GM18873 (cell line): Measurements from ENCODE around the gene ZNF382.
A peak's percentile ranks its signal among the peaks of the same experiment; 100 is the strongest.
"Not testable (repeated sequence)": the region's sequence is repeated elsewhere in the genome, so short reads cannot be mapped to it uniquely, and the experiment has no call there.

Experiments
- ATAC-seq: cut with Tn5 transposase; IDR thresholded peaks from one replicate; pipeline ENCODE4 v1.9.1; 2021; ENCODE audit warnings: mild to moderate bottlenecking, moderate library complexity, moderate number of reproducible peaks; ENCODE audit not compliant: unreplicated experiment, low FRiP score

Gene ZNF382

GRCh38 chr19:36605101-36605876 lies at the start of gene ZNF382:
Gene ZNF382 (plus strand): TSS chr19:36605313. CDS start chr19:36609915, 4,602 bp downstream.
- no peak for ATAC-seq

- ATAC-seq, result no peak
Measured at GRCh38 chr19:36564391-36564790, 40.7 kb upstream of the ZNF382 start.

- no peak for ATAC-seq
Measured at GRCh38 chr19:36572593-36573019, 32.5 kb upstream of the ZNF382 start.

GRCh38 chr19:36573020-36573894 lies 31.9 kb upstream of the ZNF382 start, which contains the start of gene ZNF529:
Gene ZNF529 (minus strand): TSS chr19:36573292. CDS start chr19:36572346, 946 bp downstream.
- ATAC-seq, result peak; percentile 91

GRCh38 chr19:36573895-36574720 lies 31.0 kb upstream of the ZNF382 start:
- no peak for ATAC-seq

GRCh38 chr19:36574741-36575140 lies 30.4 kb upstream of the ZNF382 start:
- no peak for ATAC-seq

GRCh38 chr19:36577271-36577996 lies 27.7 kb upstream of the ZNF382 start:
- ATAC-seq, result no peak

GRCh38 chr19:36579255-36579654 lies 25.9 kb upstream of the ZNF382 start:
- no peak for ATAC-seq

- not testable (repeated sequence) for ATAC-seq
Measured at GRCh38 chr19:36602681-36603080, 2.4 kb upstream of the ZNF382 start.

- no peak for ATAC-seq
Measured at GRCh38 chr19:36604656-36605100, 435 bp upstream of the ZNF382 start.

GRCh38 chr19:36605877-36606478 lies 865 bp downstream of the ZNF382 start:
- ATAC-seq, result no peak

- no peak for ATAC-seq
Measured at GRCh38 chr19:36627057-36627456, 21.9 kb downstream of the ZNF382 start.

GRCh38 chr19:36635342-36635741 lies 30.2 kb downstream of the ZNF382 start:
- no peak for ATAC-seq

- ATAC-seq, result no peak
Measured at GRCh38 chr19:36638862-36639510, 33.9 kb downstream of the ZNF382 start.

- ATAC-seq, result no peak
Measured at GRCh38 chr19:36646746-36647145, 41.6 kb downstream of the ZNF382 start.

GRCh38 chr19:36652958-36653357 lies 47.8 kb downstream of the ZNF382 start:
- ATAC-seq, result no peak

GRCh38 chr19:36665832-36666231 lies 60.7 kb downstream of the ZNF382 start:
- no peak for ATAC-seq

- ATAC-seq, result no peak
Measured at GRCh38 chr19:36668646-36669045, 63.5 kb downstream of the ZNF382 start.

GRCh38 chr19:36672368-36672767 lies 67.3 kb downstream of the ZNF382 start:
- no peak for ATAC-seq
